ENCODE data around the gene SETD3.

- no peak for TF ChIP-seq CTCF (IDR thresholded peaks at IDR 0.05; ENCODE audit: low read length)
- no peak for TF ChIP-seq EZH2 (IDR thresholded peaks at IDR 0.05; ENCODE audit: borderline replicate concordance, low read length)
These were observed 55.4 kb downstream of the SETD3 start for GRCh38 chr14:99425272-99425681.

All from OCI-LY1 (cell line).